ENCODE results near the gene MRTFB. TPM values are rescaled to one million over a fixed set of nuclear protein-coding genes. Genes with fewer than 3 reads are reported as not detected.
A peak's percentile ranks its signal among the peaks of the same experiment; 100 is the strongest.

The MRTFB gene
- total RNA-seq, 1 experiment from 2014 or later = 29.8 TPM

GRCh38 chr16:14051103-14051729 is 19.9 kb upstream of the MRTFB start:
- ChIA-PET POLR2A (ENCODE audit: low non-redundant PET) (no interaction called here), CTCF (no interaction called here)
- no peaks in the 10 kb centered on the region for H3K4me1 ChIP-seq (ENCODE audit: insufficient read depth, low read length, poor library complexity, severe bottlenecking)
- TF ChIP-seq EZH2 (IDR thresholded peaks at IDR 0.05; ENCODE audit: borderline replicate concordance, low read depth, low read length, poor library complexity, severe bottlenecking) (no peak), CTCF (conservative IDR thresholded peaks at IDR 0.05; ENCODE audit: low read depth, low read length) (no peak)
- H3K9me3 ChIP-seq (ENCODE audit: low read depth, low read length, poor library complexity, severe bottlenecking) = no peaks in the 10 kb centered on the region
- H3K36me3 ChIP-seq (ENCODE audit: insufficient read depth, low read length, poor library complexity, severe bottlenecking) = no peaks in the 10 kb centered on the region
- DNase-seq (ENCODE audit: low spot score) = no peak
- no peak overlapping the region for H3K4me3 ChIP-seq (ENCODE audit: low read depth, low read length, poor library complexity, severe bottlenecking)
- intact Hi-C loops (cut with micrococcal nuclease; ENCODE audit: unreplicated experiment) = no loop called here
- no TSS peak for BruUV-seq (replicated peaks)
- H3K27ac ChIP-seq (ENCODE audit: low read depth, low read length, poor library complexity, severe bottlenecking) = no peak overlapping the region
- H3K27me3 ChIP-seq (replicated peaks; ENCODE audit: insufficient read depth, low read depth, low read length, poor library complexity) = no peaks in the 10 kb centered on the region

GRCh38 chr16:14056970-14057369 is 14.1 kb upstream of the MRTFB start:
- intact Hi-C loops (cut with micrococcal nuclease; ENCODE audit: unreplicated experiment) = no loop called here
- ChIA-PET POLR2A (ENCODE audit: low non-redundant PET) (no interaction called here), CTCF (no interaction called here)
- TF ChIP-seq CTCF (conservative IDR thresholded peaks at IDR 0.05; ENCODE audit: low read depth, low read length) (no peak), EZH2 (IDR thresholded peaks at IDR 0.05; ENCODE audit: borderline replicate concordance, low read depth, low read length, poor library complexity, severe bottlenecking) (no peak)
- BruUV-seq (replicated peaks) = no TSS peak
- no peaks in the 10 kb centered on the region for H3K4me1 ChIP-seq (ENCODE audit: insufficient read depth, low read length, poor library complexity, severe bottlenecking)
- no peak overlapping the region for H3K27ac ChIP-seq (ENCODE audit: low read depth, low read length, poor library complexity, severe bottlenecking)
- DNase-seq (ENCODE audit: low spot score) = peak; percentile 10
- no peak overlapping the region for H3K4me3 ChIP-seq (ENCODE audit: low read depth, low read length, poor library complexity, severe bottlenecking)
- no peaks in the 10 kb centered on the region for H3K36me3 ChIP-seq (ENCODE audit: insufficient read depth, low read length, poor library complexity, severe bottlenecking)
- H3K27me3 ChIP-seq (replicated peaks; ENCODE audit: insufficient read depth, low read depth, low read length, poor library complexity) = no peaks in the 10 kb centered on the region
- no peaks in the 10 kb centered on the region for H3K9me3 ChIP-seq (ENCODE audit: low read depth, low read length, poor library complexity, severe bottlenecking)

- intact Hi-C loops (cut with micrococcal nuclease; ENCODE audit: unreplicated experiment) = no loop called here
- no peak for DNase-seq (ENCODE audit: low spot score)
- Histone ChIP-seq H3K4me3 (ENCODE audit: low read depth, low read length, poor library complexity, severe bottlenecking) (no peak overlapping the region), H3K27me3 (replicated peaks; ENCODE audit: insufficient read depth, low read depth, low read length, poor library complexity) (no peaks in the 10 kb centered on the region), H3K36me3 (ENCODE audit: insufficient read depth, low read length, poor library complexity, severe bottlenecking) (no peaks in the 10 kb centered on the region), H3K27ac (ENCODE audit: low read depth, low read length, poor library complexity, severe bottlenecking) (no peak overlapping the region), H3K9me3 (ENCODE audit: low read depth, low read length, poor library complexity, severe bottlenecking) (no peaks in the 10 kb centered on the region), H3K4me1 (ENCODE audit: insufficient read depth, low read length, poor library complexity, severe bottlenecking) (no peaks in the 10 kb centered on the region)
- ChIA-PET POLR2A (ENCODE audit: low non-redundant PET) (no interaction called here), CTCF (no interaction called here)
- no peak for TF ChIP-seq EZH2 (IDR thresholded peaks at IDR 0.05; ENCODE audit: borderline replicate concordance, low read depth, low read length, poor library complexity, severe bottlenecking)
- TF ChIP-seq CTCF (conservative IDR thresholded peaks at IDR 0.05; ENCODE audit: low read depth, low read length) = no peak
- no TSS peak for BruUV-seq (replicated peaks)
Measured at GRCh38 chr16:14057878-14058382, 13.2 kb upstream of the MRTFB start.
